CMK (cell line): Measurements from ENCODE around the gene CAPN14.

ENCODE experiments used
- DNase-seq: peaks from one replicate; pipeline ENCODE4 v3.0.0-alpha.2; 2010; ENCODE audit warnings: low read depth

CAPN14 gene

DNA sequence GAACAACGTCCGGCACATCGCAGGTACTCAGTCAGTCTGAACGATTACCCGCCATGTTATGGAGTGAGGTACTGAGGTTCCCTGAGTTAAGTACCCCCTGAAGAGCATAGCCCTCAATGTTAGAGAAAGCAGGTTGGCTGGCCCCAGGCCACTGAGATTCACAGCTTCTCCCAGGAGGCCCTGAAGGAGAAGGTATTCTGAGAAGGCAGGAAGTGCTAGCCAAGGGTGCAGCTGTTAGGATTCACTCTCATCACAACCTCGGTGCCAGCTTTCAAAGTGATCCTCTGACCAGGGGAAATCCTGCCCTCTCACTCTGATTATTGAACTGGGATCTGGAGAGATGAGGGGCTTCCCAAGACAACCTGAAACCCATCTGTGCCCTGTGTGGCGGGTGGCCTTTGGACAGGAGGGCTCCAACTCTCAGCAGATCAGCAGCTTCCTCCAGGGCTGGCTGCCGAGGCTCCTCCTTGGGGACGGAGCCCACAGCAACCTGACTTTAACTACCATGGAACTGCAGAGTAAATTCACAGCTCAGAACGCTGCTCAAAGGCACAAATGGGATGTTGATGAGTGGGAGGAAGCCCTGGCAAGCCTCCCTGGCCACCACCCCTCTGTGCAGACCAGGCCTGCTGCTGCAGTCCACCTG lies 24.4 kb upstream of the CAPN14 start:
- DNase-seq: no peak

GRCh38 chr2:31240381-31241365 lies 23.4 kb upstream of the CAPN14 start:
- DNase-seq: no peak

- no peak for DNase-seq
These were observed 22.4 kb upstream of the CAPN14 start for GRCh38 chr2:31239593-31240177.

- DNase-seq: no peak
These were observed 21.7 kb upstream of the CAPN14 start for GRCh38 chr2:31238906-31239592.

GRCh38 chr2:31238126-31238905 lies 21.0 kb upstream of the CAPN14 start:
- no peak for DNase-seq

DNA sequence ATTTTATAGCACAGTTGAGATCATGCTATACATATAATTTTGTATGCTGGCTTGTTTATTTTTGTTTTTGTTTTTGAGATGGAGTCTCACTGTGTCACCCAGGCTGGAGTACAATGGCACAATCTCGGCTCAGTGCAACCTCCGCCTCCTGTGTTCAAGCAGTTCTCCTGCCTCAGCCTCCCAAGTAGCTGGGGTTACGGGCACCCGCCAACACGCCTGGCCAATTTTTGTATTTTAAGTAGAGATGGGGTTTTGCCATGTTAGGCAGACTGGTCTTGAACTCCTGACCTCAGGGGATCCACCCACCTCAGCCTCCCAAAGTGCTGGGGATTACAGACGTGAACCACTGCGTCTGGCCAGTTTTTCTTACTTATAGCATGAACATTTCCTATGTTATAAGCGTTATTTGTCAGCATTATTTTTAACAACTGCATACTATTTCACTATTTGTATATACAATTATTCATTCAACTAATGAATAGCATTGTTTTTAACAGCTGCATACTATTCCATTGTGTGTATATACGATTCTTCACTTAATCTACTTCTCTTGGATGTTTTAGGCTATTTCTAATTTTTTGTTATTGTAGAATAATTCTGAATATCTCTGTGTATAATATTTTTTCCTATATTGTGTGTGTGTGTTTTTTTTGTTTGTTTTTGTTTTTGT lies 20.2 kb upstream of the CAPN14 start:
- no peak for DNase-seq

DNA sequence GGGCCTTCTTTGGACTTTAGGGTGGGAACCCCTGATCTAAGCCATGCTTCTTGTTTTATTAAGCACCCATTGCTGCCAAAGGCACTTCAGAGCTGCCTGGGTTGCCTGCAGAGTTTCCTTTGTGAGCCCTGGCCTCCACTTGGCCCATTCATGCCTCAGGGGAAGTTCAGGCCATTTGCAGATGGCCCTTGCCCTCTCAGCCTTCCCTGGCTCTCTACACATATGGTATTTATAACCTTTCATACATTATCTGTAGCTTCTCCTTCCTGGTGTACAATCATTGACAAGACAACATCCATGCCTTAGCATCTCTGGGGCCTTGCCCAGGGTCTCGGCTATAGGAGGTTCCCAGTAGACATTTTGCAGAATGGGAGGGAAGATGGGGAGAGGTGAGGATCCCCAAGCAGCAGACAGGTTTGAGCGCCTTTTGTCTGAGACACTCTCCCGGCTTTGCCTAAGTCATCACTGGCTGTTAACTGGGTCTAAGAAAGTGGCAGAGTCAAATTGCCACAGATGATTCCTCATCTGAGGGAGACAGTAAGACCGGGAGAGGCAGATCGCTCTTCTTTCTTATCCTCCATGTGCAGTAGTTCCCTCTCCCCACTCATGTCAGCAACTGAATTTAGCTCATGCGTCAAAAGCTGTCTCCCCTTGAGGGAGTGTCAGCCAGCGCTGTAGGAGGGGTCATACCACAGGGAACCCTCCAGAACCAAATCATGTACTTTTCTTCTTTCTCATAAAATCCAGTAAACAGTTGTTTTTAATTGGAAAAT lies 19.3 kb upstream of the CAPN14 start:
- DNase-seq: no peak

- DNase-seq: no peak
These were observed 18.2 kb upstream of the CAPN14 start for GRCh38 chr2:31235504-31235902.

- no peak for DNase-seq
These were observed 17.6 kb upstream of the CAPN14 start for GRCh38 chr2:31234683-31235503.

DNA sequence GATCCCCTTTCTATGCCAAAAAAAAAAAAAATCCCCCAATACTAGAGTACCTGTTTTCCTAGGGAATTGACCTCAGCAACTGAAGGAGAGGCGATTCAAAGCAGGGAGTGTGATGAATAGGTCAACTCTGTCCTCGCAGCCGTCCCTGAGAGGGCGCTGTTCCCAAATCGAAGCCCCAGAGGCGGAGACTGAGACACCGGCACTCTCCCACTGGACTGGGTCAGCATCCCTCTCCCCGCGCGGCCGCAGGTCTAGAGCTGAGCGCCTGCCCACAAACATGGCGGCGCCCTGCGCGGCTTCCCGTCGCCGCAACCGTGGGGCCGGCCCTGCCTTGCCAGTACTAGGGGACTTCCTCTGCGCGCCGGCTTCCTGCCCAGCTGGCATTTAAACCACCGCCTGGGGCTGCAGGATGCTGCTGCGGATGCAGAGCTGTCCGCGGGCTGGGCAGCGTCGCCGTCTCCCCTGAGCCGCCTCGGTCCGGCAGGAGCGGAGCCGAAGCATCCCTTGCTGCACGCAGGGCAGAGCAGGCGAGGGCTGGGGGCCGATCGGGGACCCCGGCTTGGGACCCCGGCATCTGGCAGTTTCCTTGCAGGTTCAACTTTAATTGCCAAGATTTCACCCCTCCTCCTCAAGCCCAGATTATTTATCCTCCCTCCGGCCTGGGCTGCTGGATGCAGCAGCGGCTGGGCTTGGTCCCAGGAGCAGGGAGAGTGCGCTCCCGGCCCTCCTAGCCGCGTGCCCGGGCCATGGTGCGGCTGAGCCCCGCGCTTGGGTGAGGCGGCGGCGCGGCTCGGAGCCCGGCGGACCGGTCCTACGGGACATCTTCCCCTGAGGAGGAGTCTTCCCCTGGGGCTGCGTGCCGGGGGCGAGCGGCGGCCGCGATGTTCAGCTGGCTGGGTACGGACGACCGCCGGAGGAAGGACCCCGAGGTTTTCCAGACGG lies 16.7 kb upstream of the CAPN14 start, which contains the start of gene EHD3:
Gene EHD3, plus strand, starts transcription at position 412 of the 942 bp plus-strand sequence. Its CDS starts 470 bp downstream, at position 882.
- peak; percentile 86 for DNase-seq

GRCh38 chr2:31233231-31233630 lies 15.9 kb upstream of the CAPN14 start:
- DNase-seq: peak; percentile 33

- no peak for DNase-seq
These were observed 15.3 kb upstream of the CAPN14 start for GRCh38 chr2:31232586-31232985.

GRCh38 chr2:31231571-31232302 lies 14.4 kb upstream of the CAPN14 start:
- no peak for DNase-seq

GRCh38 chr2:31230751-31231150 lies 13.4 kb upstream of the CAPN14 start:
- no peak for DNase-seq

GRCh38 chr2:31228717-31229116 lies 11.4 kb upstream of the CAPN14 start:
- DNase-seq: no peak

- DNase-seq: no peak
These were observed 10.4 kb upstream of the CAPN14 start for GRCh38 chr2:31227711-31228125.

- no peak for DNase-seq
These were observed 9.8 kb upstream of the CAPN14 start for GRCh38 chr2:31227110-31227509.
